Stimulated activated CD8-positive, alpha-beta memory T cell treated with anti-CD3 and anti-CD28 coated beads, Interleukin-15, amount 100 ng/mL, for 48 hours (primary cell): ENCODE data around the gene OR8B8.
"Not testable (repeated sequence)": the region's sequence is repeated elsewhere in the genome, so short reads cannot be mapped to it uniquely, and the experiment has no call there.

Source experiments
- DNase-seq, 2 donors: peaks; one replicate each; pipeline ENCODE4 v3.0.0-alpha.2; 2020; ENCODE audit warnings: low read depth in 2 of 2

OR8B8 gene, protein sequence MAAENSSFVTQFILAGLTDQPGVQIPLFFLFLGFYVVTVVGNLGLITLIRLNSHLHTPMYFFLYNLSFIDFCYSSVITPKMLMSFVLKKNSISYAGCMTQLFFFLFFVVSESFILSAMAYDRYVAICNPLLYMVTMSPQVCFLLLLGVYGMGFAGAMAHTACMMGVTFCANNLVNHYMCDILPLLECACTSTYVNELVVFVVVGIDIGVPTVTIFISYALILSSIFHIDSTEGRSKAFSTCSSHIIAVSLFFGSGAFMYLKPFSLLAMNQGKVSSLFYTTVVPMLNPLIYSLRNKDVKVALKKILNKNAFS

DNA sequence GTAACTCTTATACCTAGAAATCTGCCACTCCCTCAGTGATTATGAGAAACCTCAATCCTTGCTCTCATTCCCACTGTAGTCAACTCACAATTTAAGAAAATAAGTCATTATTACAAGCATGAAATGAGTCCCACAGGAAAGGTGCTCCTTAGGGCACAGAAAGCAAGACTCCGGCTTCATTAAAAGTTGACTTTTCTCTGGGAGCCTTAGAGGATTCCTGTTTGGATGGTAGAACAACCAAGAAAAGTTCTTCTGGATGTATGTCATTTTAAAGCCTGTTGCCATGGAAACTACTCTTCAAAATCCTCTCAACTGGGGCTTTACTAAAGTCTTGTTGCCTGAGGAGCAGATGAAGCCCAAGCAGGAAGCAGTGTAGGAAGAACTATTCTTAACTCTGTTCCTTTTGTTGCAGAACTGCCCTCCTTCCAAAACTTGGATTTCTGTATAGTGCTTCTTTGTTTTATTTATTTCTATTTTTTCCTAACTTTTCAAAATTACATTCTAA, at the start of gene OR8B8:
Gene OR8B8, minus strand, starts transcription at position 51 of the 505 bp plus-strand sequence. CDS start 4,611 bp downstream, outside the sequence.
- no peak for DNase-seq

DNA sequence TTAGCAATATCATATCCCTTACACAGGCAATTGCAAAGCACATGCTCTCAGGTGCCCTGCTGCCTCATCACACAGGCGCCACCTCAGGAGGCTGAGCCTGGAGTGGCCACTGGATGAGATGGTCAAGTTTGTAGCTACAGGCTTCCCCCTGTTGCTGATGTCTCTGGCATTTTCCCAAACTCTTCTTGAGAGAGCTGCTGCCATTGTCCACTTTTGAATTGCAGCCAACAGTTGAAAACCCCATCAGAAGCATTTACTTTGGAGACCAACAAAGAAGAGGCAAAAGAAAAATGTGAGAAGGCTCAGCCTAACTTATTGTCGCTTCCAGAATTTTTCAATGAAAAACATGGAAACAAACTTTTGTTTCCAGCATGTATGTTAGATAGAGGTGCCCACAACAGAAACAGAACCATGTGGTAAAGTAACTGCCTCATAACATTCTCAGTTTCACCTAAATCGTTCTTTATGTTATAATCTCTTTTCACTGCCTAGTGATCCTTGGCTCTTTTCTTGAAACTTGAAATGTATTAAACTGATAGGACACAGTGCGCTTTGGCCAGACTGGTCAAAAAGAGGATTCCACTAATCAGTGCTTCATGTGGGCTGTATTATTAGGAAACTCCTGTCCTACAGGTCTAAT, 47.6 kb upstream of the OR8B8 start:
- no peak for DNase-seq

DNA sequence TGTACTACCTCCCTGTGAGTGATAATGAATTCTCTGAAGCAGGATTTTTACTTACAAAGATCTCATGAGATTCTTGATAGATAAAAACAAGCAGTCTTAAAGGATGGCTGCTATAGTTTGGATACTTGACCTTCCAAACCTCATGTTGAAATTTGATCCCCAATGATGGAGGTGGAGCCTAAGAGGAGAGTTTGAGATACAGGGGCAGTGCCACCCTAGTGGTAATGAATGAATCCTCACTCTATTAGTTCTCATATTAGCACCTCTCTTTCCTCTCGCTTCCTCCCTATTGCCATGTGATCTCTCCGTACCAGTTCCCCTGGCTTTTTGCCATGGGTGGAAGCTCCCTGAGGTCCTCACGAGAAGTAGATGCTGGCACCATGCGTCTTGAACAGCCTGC, 37.9 kb upstream of the OR8B8 start:
- DNase-seq, result no peak

DNA sequence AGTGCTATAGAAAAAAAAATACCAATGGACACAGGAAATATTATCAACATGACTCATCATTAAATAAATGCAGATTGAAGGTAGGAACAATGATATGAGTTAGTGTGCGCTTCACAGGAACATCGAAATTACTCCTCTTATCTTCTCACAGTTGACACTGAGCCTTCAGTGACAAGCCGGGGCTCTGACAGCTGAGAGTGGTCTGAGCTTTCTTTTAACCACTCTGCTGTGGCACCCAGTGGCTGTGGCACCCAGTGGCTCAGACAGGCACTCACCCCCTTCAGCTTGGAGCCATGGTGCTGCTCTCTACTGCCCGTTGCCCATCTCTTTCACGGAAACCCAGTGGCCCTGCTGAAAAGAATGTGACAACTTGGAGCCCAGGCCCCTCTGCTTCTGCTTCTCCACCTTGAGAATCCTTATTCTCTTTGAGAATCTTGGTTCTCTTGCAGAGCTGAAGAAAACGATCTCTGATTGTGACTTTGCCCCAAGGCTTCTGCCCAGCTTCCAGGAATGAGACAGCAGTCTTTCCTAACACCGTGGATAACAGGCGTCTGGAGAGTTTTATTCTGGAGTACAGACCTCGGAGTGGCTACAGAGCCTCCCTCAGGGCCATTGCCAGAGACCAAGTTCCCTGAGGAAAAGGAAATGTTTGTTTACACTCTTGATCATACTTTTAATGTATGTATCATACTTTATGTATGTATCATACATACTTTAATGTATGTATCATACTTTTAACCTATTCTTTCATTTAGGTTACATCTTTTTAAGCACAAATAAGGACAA, 37.1 kb upstream of the OR8B8 start:
- no peak for DNase-seq

DNA sequence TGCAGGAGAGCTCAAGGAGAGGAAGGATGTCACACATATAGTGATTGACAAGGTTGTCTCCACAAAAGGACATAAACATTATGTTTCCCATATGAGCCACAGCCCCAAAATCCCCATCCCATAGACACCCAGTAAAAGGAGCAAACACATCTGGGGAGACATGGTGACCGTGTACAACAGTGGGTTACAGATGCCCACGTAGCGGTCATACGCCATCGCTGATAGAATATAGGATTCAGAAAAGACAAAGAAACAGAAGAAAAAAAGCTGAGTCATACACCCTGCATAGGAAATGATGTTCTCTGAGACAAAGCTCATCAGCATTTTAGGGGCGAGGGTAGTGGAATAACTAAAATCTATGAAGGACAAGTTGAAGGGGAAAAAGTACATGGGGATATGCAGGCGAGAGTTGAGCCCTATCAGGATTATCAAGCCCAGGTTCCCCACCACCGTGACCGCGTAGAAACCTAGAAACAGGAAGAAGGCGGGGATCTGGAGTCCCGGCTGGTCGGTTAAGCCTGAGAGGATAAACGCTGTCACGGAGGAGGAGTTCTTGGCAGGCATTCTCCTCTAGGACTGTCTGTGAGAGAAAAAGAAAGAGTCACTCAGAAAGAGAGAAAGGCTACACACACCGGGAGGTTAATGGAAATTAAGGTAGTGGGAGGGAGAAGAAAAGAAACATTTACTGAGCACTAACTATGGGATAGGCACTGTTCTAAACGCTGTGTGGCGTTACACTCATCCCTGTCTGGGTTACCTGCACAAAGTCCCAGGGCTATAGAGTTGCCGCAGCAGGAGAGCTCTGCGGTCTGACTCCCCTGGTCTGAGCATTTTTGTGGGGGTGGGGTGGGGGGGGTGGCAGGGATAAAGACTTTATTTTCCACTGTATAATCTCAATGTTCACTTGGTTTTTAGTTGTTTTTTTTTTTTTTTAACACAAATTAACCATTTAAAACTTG, 36.1 kb upstream of the OR8B8 start:
- no peak for DNase-seq

DNA sequence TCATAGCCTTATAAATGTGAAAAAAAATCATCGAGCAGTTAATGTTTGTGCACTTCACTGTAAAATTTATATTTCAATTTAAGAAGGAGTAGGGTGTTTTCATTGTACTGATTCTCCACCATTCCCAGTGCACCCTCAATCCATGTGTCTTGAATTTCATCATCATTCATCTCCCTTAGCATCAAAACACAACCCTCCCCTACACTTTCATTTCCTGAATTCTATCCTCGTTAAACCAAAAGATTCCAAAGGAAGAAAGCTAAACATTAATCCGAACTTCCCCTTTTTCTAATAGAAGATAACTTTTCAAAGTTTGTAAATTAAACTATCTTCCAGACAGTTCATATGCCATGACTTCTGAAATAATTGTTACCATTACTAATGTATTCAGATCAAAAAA, 34.1 kb upstream of the OR8B8 start:
- no peak for DNase-seq

DNA sequence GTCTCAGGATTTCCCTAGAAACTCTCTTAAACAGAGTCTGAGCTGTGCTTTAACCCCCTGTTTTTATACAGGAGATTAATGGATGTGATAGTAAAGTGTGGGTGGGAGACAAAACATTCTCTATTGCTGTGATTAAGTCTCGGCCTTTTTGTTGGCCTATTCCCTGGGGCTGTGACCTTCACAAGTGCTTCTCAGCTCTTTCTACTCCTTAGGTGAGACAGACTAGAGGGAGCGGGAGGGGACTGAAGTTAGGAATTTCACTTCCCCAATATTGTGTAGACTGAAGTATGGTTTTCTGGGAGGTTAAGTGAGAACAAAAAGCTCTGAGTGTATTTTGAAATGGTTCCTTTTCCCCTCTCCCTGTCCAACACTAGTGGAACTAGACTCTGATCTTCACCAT, 29.8 kb upstream of the OR8B8 start:
- no peak for DNase-seq

DNA sequence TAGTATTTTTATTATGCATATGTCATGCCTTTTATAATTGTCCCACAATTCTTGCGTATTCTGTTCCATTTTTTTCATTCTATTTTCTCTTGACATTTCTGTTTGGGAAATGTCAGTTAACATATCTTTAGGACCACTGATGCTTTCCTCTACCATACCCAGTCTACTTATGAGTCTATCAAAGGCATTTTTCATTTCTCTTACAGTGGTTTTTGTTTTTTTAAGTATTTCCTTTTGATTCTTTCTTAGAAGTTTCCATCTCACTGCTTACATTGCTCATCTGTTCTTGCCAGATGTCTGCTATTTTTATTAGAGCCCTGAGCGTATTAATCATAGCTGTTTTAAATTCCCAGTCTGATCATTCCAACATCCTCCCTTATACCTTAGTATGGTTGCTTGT, 29.3 kb upstream of the OR8B8 start:
- no peak for DNase-seq

DNA sequence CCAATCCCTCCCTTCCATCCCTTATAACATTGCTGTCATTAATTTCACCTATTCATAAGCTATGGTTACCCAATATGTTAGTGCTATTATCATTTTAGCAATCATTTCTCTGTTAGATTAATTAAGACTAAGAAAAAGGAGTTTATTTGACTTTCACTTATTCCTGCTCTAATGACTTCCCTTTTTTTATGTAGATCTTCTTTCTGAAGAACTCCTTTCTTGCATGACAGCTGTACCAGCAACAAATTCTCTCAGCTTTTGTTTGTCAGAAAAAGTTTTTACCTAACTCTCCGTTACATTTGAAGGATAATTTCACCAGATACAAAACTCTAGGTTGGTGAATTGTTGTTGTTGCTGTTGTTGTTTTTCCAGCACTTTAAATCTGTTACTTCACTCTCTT, 28.6 kb upstream of the OR8B8 start:
- no peak for DNase-seq

DNA sequence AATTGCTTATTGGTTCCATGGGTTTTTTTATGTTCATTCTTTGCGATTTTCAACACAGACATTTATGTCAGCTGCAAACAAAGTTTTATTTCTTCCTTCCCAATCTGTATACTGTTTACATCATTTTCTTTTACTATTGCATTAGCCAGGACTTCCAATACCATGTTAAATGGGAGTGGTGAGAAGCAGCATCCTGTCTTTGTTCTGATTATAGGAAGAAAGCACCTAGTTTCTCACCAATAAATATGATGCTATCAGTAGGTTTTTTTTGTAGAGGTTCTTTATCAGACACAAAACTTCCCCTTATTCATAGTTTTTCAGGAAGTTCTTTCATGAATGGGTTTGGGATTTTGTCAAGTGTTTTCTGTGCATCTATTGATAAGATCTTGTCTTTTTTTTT, 28.0 kb upstream of the OR8B8 start:
- no peak for DNase-seq

DNA sequence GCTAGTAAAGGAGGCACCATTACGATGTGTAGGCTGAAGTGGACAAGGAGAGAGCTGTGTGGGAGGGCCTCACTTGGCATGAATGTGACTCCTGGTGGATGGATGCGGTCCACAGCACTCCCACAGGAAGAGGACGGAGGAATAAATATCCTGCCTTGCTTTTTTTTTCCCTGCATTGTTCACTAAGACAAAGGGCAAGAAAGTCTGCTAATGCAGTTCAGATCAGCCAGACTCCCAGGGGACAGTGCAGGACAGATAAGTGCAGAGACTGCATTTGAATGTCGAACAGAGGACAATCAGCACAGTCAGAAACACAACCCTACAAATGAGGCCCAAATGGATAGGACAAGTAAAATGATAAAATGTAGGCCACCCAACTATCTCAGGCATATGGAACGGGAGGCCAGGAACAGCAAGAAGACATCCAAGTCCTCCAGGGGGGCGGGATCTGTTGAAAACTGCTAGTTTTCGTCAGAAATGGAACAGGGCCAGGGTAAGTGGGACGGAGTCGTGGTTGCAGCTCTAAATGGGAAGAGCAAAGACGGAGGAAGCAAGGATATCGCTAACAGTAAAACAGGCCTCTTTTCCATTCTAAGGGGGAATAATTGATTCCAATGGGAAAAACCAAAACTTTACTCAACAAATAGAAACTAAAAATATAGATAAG, 25.2 kb upstream of the OR8B8 start:
- no peak for DNase-seq

DNA sequence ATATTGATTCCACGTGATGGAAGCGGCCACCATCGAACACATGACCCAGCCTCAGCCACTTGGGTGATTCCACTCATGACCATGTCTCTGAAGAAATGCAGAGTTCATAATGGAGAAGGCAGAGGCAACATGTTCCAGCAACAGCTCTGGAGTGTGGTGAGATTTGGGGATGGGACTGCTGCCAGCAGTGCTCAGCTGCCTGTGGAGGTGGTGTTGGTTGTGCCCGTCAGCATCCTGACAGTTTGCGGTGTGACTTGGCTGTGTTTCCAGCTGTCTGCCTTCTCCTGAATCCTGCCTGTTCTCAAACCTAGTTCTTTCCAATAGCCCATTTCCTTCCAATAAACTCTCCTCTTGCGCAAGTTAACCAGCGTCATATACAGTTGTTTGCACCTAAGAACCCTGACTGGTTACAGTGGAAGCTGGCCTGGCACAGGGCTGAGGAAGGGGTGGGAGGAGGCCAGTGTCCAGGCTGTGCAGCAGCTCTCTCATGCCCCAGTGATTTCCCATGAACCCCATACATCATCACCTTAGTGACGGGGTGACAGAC, 22.0 kb upstream of the OR8B8 start:
- no peak for DNase-seq

DNA sequence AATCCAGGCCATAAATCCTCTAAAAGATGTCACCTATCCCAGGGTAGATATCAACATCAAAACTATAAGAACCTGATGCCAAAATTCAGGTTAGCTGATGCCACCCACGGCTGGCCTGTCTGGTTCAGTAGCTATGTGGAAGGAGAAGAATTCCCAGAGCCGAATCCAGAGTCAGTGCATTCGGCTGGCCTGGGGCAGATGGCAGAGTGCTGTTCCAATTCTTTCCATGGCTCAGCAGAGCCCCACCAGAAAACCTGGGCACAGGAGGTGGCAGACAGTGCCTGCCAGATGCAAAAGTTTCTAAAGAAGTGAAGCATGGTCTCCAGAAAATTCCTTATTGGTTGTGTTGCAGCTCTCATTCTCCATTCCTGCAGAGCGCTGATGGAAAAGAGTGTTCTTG, 19.9 kb upstream of the OR8B8 start:
- no peak for DNase-seq

DNA sequence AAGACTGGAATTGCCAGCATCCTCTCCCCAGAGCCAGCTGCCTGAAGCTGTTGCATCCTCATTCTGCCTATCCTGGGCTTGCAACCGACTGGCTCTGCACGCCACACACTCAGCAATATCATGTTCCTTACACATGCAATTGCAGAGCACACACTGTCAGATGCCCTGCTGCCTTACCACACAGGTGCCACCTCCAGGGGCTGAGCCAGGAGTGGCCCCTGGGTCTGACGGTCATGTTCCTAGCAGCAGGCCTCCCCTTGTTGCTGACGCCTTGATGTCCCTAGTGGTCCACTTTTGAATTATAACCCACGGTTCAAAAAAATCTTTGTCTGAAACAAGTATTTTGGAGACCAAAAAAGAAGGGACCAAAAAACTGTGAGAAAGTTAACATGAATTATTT, 18.5 kb upstream of the OR8B8 start:
- no peak for DNase-seq

DNA sequence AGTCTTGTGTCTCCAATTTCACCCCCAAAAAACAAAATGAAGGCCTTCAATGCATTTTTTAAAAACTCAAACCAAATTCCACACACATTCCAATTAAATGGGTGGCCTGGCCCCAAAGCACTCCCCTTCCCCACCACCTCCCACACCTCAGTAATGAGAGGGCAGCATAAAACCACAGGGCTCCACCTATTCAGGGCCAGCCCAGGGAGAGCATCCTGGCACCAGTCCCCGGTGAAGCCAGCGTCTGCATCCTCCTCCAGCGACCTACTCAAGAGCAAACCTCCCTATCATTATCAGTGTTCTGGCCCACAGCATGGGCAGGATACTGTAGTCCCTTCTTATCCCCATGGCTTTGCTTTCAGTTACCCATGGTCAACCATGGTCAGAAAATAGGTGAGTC, 17.8 kb upstream of the OR8B8 start:
- DNase-seq, result no peak

DNA sequence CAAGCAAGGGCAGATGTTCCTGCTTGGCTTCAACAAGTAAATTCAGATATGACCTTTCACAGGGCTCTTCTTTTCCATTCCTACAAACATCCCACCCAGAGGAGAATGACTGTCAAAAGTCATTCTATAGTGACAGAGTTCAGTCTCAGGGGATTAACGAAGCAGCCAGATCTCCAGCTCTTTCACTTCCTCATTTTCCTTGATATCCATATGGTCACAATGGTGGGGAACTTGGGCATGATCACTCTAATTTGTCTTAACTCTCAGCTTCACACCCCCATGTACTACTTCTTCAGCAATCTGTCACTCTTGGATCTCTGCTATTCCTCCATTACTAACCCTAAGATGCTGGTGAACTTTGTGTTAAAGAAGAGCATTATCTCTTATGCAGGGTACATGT, 15.0 kb upstream of the OR8B8 start:
- DNase-seq, result no peak

DNA sequence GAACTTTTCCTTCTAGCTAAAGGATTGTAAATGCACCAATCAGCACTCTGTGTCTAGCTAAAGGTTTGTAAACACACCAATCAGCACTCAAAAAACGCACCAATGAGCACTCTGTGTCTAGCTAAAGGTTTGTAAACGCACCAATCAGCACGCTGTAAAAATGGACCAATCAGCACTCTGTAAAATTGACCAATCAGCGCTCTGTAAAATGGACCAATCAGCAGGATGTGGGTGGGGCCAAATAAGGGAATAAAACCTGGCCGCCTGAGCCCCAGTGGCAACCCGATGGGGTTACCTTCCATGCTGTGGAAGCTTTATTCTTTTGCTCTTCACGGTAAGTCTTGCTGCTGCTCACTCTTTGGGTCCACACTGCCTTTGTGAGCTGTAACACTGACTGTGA, 13.9 kb upstream of the OR8B8 start:
- not testable (repeated sequence) for DNase-seq

DNA sequence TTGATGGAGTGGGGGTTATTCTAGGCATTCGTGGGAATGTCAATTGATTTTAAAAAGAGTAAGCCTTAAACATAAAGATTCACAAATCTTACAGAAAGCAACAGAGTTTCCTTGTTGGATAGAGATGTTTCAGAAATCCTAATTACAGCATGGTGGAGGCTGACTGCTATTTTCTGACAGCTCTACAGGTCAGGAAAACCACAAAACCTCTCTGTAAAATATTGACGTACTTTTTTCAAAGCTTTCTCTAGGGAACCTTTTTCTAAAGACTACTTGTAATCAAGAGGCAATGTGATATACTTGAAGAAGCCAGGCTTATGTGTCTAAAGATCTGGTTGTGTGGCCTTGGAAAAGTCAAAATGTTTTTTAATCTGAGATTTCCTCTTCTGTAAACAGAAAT, 9.1 kb upstream of the OR8B8 start:
- DNase-seq, result no peak

DNA sequence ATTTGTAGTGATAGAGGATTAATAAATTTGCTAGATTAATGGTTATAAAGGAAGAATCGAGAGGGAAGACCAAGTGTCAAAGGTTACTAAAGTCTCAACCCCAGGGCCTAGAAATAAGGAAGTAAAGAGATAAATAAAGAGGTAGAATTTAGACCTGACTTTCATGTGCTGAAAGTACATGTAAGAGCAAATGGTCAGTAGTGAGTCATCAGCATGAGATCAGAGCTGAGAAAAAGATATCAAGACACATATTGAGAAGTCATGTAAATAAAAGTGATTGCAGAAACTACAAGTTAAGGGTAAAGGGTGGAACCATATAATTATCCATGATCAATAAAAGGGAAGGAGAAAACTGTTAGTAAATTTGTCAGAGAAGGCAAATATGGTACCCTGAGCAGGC, 1.4 kb upstream of the OR8B8 start:
- no peak for DNase-seq

DNA sequence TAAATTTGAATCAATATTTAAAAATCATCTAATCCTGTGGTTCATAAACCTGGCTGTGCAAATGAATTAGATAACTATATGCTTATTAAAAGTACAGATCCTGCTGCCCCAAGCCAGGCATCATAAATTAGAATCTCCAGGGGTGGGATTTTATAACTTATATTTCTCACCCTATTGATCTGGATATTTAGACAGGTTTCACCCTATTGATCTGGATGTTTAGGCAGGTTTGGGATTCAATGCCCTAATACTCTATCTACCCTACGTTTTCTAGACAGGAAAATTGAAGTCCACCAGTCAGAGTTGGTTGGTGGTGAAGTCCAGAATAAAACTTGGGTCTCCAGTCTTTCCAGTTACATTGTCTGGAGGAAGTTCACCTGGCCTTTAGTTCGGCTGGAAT, 2.6 kb downstream of the OR8B8 start:
- no peak for DNase-seq

DNA sequence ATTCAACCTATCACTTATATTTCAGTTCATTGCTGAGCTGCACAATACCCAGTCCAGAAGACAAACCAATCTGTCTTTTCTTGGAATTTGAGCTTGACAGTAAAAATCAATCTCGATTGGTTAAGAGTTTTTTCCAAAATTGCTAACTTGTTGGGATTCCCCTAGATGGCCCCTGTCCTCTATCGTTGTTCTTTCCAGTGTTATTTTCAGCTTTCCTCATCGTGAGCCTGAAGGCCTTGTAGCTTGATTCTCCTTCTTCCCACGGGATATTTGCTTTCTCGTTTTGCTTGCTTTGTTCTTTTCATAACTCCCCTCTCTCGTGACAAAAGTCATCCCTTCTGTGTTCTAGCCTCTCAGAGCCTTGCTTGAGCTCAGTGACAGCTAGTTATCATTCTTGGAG, 3.1 kb downstream of the OR8B8 start:
- DNase-seq, result no peak
